HG02981 (cell line): ENCODE results near the gene C14orf119.

Experiments
- ATAC-seq: cut with Tn5 transposase; IDR thresholded peaks from one replicate; pipeline ENCODE4 v1.9.1; 2021; ENCODE audit warnings: mild to moderate bottlenecking, moderate library complexity; ENCODE audit not compliant: unreplicated experiment

The C14orf119 gene, protein sequence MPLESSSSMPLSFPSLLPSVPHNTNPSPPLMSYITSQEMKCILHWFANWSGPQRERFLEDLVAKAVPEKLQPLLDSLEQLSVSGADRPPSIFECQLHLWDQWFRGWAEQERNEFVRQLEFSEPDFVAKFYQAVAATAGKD

DNA sequence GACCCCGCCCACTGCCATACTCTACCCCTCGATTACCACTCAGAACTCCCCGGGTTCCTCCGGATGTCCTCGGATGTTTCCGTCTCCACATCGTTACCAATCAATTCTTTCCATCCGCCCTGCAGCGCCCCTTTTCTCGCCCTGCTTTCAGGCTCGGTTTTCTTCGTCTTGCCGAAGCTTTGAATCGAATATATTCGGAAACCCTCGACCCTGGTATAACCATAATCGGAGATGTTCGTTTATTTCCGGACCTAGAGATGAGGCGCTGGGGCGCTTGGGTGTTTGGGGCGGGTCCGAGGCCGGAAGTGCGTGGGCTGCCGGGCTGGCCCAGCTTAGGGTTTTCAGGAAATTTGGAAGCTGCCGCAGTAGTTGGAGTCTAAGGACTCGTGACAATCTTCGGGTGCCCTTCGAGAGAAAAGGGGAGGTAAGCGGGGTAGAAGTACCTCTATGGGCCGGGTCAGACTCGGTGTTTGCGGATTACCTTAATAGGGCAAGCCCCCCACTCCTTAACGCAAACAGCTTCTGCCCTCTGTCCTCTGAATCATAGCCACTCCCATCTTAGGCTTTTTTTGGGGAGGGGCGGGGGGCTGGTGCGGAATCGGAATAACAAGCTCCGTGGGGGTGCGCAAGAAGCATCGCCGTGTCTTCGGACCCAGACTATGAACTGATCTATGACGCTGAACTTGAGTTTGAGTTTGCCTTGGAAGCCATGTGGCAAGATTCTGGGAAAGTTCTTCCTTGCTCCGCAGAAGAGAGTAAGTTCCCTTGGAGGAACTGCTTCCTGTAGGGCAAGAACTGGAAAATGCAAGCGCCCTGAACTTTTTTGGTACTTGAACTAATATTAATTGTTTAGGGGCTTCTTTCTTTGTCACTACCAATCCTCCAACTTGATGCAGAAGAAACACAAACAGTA, at the start of gene C14orf119:
Gene C14orf119 (plus strand): TSS at position 310 of the 913 bp plus-strand sequence. CDS start 2,154 bp downstream, outside the sequence.
- peak; percentile 89 for ATAC-seq

DNA sequence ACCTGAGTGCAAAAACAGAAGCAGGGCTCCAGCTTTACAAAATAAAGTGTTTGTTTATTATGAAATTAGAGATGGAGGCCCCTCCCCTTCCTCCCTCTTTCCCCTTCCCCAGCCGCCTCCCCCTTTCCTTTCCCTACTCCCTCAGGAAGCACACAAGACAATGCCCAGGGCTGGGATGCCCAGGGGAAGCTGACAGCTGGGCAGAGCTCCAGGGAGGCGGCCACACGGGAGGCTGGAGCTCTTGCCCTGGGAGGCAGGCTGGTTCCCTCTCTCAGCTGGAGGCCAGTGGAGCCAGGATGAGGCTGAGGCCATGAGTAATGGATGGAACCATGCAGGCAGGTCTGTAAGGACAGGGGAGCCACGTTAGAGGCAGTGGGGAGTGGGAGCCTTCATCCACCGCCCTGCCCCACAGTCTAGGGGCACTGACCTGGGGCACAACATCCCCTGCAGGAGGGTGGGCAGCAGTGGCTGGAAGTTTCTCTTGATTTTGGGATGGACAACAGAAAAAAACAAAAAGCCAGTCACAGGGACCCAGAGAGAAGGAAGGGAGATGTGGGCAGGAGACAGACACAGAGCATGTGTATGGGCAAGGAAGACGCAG, 48.2 kb upstream of the C14orf119 start:
- no peak for ATAC-seq

DNA sequence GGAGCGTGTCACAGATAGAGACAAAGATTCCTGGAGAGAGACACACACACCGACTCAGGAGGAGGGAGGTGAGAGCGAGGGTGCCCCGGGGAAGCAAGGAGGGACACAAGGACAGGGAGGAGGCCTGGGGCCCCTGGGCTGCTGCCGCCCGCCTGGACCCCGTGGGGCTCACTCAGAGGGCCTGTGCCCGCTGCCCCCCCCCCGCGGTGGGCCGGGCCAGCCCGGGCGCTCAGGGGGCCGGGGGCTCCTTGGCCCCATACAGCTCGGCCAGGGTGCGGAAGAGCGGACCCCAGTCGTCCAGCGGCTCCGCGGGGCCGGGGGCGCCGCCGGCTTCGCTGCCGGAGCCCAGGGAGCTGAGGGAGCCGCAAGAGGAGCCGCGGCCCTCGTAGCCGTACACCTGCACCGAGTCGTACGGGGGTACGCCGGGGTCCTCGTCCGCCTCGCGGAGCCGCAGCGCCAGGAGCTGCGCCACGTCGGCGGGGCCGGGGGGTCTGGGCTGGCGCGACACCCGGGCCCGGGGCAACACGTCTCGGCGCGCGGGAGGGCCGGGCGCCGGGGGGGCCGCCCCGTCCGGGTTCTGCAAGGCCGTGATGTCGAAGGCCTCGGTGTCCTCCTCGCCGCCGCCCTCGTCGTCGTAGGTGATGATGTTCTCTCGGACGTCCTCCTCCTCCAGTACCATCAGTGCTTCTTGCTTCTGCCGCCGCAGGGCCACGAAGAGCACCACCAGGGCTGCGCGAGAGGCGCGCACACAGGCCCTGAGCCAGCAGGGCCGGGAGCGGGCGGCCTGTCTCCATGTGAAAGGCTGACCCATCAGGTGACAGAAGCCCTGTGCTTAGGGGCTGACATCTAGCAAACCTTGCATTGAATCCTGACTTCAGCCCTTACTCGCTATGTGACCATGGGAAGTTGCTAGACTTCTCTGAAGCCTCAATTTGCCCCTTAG, 47.3 kb upstream of the C14orf119 start:
- no peak for ATAC-seq

DNA sequence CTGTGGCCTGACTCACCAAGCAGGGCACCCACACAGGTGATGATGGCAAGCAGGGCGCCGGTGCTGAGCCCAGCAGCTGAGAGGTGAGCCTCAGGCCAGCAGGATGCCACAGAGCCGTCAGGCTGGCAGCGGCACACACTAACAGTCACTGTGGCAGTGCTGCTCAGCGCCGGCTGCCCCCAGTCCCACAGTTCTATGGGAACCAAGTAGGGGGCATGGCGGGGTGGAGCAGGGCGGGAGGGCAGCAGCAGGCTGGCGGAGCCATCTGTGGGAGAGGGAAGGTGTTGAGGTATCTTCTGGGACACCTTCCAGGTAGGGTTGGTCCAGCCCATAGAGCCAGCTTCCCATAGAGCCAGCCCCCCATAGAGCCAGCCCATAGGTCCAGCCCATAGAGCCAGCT, 46.3 kb upstream of the C14orf119 start:
- ATAC-seq: no peak

DNA sequence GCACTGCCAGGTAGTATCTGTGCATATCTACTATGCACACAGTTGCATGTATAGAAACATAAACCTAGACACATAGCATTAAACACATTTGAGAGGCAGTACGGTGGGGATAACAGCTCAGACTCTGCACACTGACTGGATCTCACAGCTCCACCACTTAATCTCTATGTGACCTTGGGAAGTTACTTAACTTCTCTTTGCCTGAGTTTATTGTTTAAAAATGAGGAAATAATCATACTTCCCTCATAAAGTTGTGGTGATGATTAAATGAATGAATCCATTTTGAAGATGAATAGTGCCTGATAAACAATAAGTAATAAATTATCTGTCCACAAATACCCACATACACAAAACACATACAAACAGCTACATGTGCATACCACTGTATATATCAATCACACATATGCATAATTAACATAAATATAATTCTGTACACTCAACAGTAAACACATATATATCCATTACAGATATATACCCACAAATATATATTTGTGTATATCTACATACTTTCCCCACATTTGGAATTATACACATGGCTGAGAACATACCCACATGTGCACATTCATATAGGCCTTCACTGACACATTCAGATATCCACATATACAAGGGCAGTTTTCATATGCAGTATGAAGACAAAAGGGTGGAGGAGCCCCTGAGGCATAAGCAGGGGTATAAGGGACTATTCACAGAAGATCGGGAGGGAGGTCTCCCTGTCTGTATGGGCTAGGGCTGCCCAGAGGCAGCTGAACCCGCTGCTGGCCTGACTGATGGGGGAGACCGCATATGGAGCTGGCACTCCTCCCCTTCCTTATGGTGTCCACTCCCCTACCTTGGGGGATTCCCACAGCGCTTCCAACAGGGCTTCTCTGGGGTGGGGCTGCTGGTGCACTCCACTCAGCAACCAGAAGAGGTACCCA, 43.9 kb upstream of the C14orf119 start:
- no peak for ATAC-seq

DNA sequence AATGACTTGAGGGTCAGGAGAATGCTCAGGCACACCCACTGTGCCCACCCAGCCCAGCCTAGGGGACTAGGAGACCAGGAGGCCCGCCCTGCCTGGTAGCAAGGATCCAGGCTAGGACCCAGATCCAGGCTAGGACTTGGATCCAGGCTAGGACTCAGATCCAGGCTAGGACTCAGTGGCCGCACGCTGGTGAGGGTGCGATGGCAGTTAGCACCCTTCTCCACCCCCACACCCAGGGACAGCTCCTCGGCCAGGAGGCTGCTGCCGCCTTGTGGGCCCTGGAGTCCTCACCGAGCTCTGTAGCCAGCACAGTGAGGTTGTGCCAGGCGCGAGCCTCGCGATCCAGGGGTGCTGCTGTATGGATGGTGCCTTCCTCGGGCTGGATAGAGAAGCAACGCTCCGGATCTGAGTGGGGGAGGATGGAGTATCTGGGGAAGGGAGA, 43.1 kb upstream of the C14orf119 start:
- no peak for ATAC-seq

DNA sequence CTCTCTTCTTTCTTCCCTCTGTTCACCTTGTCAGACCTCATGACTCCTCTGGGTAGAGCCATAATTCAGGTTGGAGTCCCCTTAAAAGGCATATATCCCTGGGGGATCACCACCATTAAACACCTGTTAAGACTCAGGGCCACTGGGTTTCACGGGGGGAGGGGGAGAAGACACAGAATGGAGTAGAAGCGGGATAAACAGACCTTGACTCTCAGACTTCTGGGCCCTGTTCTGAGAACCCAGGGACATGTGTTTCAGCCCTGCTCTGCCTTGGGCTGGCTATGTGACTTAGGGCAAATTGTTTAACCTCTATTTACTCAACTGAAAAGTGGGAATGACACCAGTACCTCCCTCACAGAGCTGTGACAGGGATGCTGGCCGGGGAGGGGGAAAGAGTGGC, 42.6 kb upstream of the C14orf119 start:
- ATAC-seq: no peak

DNA sequence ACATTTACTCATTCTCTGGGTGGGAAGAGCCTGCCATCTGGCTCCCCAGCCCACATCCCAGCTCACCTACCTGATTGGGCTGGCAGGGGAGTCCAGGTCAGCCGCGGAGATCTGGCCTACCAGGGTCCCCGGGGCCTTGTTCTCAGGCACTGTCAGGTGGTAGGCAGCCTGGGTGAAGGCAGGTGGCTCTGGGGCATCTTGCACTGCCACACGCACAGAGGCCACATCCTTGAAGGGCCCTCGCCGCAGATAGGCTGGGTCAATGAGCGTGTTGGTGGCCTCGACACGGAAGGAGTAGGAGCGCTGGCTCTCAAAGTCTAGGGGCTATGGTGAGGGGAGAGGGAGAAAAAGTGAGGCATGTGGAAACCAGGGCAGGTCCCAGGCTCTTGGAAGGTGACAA, 41.9 kb upstream of the C14orf119 start:
- no peak for ATAC-seq

DNA sequence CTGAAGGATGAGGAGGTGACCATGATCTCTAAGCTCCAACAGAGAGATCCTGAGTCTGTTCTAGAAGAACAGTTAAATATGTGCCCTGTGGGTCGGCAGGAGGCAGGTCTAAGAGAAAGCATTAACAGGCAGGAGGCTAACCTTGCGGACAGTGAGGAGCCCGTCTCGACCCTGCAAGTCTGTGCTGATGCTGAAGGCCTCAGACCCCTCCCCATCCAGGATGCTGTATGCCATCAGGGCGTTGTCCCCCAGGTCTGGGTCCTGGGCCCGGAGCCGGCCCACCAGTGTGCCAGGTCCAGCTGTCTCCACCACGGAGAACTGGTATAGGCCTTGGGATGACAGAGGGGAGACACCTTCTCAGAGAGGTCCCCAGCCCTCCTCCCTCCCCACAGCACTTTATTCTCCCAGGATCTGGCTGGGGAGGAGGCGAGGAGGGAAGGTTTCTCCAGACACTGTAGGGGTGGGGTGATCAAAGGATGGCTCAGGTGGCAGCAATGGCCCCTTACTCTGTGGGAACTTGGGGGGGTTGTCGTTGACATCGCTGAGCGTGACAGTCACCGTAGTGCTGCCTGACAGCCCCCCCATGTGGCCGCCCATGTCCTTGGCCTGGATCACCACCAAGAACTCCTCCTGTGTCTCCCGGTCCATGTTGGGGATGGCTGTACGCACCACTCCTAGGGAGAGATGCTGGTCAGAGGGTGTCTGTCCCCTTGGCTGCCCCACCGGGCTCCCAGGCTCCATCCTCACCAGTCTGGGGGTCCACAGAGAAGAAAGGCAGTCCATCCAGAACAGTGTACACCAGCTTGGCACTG, 41.1 kb upstream of the C14orf119 start:
- ATAC-seq: no peak

DNA sequence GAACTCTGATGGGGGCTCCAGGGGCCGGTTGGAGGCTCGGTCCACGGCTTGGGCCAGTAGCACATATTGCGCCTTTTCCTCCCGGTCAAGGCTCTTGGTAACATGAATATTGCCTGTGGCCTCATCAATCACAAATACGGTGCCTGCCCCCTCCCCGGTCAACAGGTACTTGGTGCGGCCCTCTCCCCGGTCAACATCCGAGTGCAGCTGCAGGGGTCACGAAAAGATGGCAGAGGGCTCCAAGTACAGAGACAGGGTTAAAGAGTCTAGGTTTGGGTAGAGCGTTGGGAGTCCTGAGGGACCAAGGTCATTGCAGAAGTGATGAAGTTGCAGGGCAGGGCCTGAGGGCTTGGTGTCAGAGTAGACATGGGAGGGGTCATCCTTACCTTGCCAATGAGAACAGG, 40.2 kb upstream of the C14orf119 start:
- no peak for ATAC-seq

DNA sequence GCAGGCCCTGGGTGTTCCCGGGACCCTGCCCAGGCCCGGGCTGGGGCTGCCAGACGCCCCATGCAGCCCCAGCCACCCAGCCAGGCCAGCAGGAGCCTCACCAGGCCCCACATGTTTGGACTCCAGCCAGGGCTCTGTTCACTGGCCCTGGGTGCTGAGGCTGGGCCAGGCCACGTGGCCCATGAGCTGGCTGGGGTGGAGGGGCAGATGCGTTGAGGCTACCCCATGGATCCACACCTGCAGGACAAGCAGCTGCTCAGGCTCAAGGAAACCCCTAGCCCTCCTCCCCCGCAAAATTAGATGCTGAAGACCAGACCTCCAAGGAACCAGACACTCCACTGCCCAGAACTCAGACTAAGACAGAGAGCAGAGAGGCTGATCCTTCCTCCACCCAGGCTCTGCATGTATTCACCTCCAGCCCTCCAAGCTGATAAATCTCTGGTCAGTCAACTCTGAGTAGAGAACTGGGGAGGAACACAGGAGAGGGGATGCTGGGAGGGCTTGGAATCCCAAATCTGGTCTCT, 39.6 kb upstream of the C14orf119 start:
- no peak for ATAC-seq

DNA sequence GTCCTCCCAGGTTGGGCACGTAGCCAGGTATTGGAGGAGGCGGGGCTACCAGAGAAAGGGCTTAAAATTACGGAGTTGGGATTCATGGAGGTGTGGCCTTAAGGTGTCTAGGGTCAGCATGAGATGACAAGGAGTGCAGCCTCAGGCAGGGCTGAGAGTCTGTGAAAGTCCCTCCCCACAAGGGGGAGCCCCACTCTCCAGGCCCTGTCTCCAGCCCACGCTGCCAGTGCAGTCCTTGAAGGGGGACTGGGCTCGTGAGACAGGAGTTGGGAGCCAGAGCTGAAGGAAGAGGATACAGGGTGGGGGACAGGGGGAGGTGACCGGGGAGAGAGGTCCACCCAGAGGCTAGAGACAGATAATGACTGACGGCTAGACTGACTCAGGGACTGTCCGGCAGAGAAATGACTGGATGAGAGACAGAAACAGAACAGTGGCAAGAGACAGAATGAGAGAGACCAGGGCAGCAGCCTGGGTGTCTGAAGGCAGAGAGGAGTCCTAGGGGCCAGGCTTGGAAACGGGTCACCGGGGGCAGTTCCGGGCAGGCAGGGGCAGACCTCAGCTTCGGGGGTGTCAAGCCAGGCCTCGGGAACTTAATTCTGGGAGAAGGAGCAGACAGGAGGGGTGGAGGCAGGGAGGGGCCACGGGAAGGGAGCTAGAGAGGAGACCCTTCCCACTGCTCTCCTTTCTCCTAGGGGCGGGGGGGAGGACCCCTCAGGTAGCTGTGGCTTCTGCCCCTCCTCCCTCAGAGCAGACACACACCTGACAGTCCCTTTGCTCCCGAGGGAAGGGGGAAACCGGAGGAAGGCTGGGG, 39.0 kb upstream of the C14orf119 start:
- ATAC-seq: peak; percentile 41

DNA sequence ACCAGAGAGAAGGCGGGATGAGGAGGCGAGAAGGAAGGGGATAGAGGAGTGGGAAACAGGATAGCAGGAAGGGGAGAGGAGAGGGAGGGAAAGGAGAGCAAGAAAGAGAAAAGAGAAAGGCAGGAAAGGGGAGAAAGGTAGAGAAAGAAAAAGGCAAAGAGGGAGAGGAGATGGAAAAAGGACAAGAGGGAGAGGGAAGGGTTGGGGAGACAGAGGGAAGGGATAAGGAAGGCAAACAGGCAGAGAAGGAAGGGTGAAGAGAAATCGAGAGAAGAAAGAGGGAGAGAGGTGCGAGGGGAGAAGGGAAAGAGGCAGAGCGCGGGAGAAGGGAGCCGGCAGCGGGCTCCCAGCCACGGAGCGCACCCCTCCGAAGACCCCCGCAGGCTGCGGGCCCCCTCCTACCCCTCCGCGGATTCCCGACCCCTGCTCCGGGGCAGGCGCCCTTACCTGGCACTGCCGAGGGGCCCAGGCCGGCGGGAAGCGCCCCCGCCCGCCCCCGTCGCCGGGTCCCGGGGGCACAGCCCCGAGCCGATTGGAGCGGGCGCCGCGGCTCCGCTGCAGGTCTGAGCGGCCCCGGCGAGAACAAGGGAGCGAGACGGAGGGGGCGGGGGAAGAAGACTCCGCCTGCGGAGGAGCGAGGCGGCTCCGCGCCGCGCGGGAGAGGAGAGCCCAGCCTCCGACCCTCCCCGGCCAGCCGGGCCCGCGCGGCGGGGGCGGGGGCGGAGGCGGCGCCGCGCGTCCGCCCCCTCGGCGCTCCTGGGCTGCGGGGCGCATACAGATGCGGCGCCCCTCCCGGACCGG, 38.1 kb upstream of the C14orf119 start, which contains the start of gene CDH24:
Gene CDH24 (minus strand): TSS at position 565 of the 801 bp plus-strand sequence. CDS start 1,787 bp downstream, outside the sequence.
- peak; percentile 45 for ATAC-seq

DNA sequence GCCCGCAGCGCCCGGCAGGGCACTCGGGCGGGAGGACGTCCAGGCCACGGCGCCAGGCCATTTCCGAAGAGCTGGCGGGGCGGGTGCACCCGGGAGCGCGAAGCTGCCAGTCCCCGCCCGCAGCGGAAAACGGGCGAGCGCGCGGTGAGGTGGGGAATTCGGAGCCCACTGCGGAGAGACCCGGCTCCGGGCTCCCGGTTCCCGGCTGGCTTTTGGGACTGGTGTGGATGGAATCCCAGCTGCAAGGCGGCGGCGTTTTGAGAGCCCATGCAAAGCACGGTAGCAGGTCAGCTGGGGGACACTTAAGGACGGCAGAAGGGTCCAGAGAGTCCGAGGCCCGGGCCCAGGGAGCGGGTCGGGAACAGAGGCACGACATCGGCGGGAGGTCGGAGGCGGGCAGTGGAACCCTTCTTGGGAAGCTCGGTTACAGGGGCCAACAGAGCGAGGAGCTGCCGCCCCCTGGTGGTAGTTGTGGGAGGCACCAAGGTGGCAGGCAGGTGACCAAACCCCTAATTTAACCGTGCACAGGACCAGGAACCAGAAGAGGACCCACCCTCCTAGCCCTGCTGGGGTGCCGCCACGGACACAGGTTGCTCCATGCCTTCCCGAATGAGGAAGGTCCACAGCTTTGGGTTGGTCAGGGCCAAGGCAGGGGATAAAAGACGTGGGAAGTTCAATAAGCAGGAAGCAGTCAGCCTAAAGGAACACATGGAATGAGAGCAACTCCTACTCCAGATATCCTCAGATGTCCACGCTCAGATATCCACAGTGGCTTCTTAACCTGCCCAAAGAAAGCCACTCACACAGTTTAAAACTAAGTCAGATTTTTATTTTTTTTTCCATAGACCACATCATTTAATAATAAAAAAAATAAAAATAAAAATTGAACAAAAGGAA, 37.3 kb upstream of the C14orf119 start:
- peak; percentile 57 for ATAC-seq

DNA sequence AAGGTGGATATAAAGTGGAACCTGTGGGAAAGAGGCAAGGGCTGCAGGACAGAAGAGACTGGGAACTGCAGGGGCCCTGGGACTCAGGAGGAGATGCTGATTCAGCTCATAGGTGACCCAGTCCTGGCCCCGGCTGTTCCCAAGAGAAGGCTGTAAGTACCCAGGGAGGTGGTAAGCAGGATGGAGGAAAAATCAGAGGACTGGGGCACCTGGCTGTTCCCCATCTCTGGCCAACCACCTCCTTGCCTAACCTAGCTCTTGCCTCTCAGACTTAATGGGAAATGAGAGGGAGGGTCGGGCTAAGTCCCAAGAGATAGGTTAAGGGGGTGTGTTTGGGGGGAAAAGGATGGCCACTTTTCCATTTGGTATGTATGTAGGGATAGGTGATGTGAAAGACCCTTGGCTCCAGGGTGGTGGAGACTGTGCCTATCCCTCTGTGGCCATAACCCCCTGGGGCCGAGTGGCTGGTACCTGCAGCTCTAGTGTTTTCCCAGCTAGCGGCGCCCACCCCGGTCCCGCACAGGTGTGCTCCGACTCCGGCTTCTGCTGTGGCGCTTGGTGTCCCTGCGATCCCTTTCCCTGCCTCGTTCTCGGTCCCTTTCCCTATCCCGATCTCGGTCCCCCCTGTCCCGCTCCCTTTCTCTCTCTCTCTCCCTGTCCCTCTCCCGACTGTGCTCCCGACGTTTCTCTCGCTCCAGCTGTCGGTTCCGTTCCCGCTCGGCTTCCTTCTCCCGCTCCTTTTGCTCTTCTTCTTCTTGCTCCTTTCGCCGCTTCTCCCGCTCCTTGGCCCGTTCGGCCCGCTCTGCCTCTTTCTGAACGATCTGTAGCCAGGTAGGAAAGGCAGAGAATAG, 36.4 kb upstream of the C14orf119 start:
- no peak for ATAC-seq
